GM21447 (cell line): ENCODE results near the gene KLB.
"Not testable (repeated sequence)": the region's sequence is repeated elsewhere in the genome, so short reads cannot be mapped to it uniquely, and the experiment has no call there.

Experiments used
- ATAC-seq: cut with Tn5 transposase; IDR thresholded peaks from one replicate; pipeline ENCODE4 v1.9.1; 2021; ENCODE audit not compliant: unreplicated experiment

KLB gene

GRCh38 chr4:39406763-39407583 lies at the start of gene KLB:
Gene KLB (plus strand): TSS chr4:39406930. CDS start chr4:39406950, 20 bp downstream.
- no peak for ATAC-seq

GRCh38 chr4:39357002-39357401 lies 49.7 kb upstream of the KLB start:
- peak; percentile 46 for ATAC-seq

GRCh38 chr4:39360611-39361010 lies 46.1 kb upstream of the KLB start:
- ATAC-seq: not testable (repeated sequence)

- ATAC-seq: no peak
These were observed 43.9 kb upstream of the KLB start for GRCh38 chr4:39362827-39363226.

- ATAC-seq: peak; percentile 51
These were observed 42.8 kb upstream of the KLB start for GRCh38 chr4:39363773-39364393.

GRCh38 chr4:39365360-39365759 lies 41.4 kb upstream of the KLB start:
- ATAC-seq: no peak

GRCh38 chr4:39365830-39366771 lies 40.6 kb upstream of the KLB start, which contains the start of gene RFC1:
Gene RFC1 (minus strand): TSS chr4:39366362. CDS start chr4:39366241, 121 bp downstream.
- peak; percentile 64 for ATAC-seq

GRCh38 chr4:39367166-39367565 lies 39.6 kb upstream of the KLB start:
- no peak for ATAC-seq

GRCh38 chr4:39369301-39369700 lies 37.4 kb upstream of the KLB start:
- no peak for ATAC-seq

- not testable (repeated sequence) for ATAC-seq
These were observed 35.5 kb upstream of the KLB start for GRCh38 chr4:39371209-39371608.

GRCh38 chr4:39375478-39375877 lies 31.3 kb upstream of the KLB start:
- no peak for ATAC-seq

- no peak for ATAC-seq
These were observed 23.0 kb upstream of the KLB start for GRCh38 chr4:39383690-39384089.

- no peak for ATAC-seq
These were observed 22.2 kb upstream of the KLB start for GRCh38 chr4:39384563-39384962.

GRCh38 chr4:39390603-39391002 lies 16.1 kb upstream of the KLB start:
- no peak for ATAC-seq

GRCh38 chr4:39394706-39395105 lies 12.0 kb upstream of the KLB start:
- no peak for ATAC-seq

- not testable (repeated sequence) for ATAC-seq
These were observed 5.1 kb upstream of the KLB start for GRCh38 chr4:39401640-39402039.

- no peak for ATAC-seq
These were observed 805 bp downstream of the KLB start for GRCh38 chr4:39407584-39407885.

- no peak for ATAC-seq
These were observed 3.7 kb downstream of the KLB start for GRCh38 chr4:39410415-39410814.

GRCh38 chr4:39411561-39411960 lies 4.8 kb downstream of the KLB start:
- ATAC-seq: not testable (repeated sequence)

- ATAC-seq: no peak
These were observed 9.1 kb downstream of the KLB start for GRCh38 chr4:39415678-39416283.

- no peak for ATAC-seq
These were observed 15.5 kb downstream of the KLB start for GRCh38 chr4:39422247-39422646.
